DOHH2 (cell line): Measurements from ENCODE around the gene CPD.

Experiments
- CTCF ChIP-seq: fragments of 200-600 bp; sonication (generic); IDR thresholded peaks from one replicate; pipeline ENCODE4 v1.5.1; 2014; ENCODE audit warnings: antibody characterized with exemption, mild to moderate bottlenecking, low read depth, low read length; ENCODE audit not compliant: poor library complexity, severe bottlenecking
- EZH2phosphoT487 ChIP-seq: fragments of 200-600 bp; sonication (generic); IDR thresholded peaks from 2 replicates; pipeline ENCODE4 v1.6.1; 2017; ENCODE audit warnings: borderline replicate concordance, mild to moderate bottlenecking, antibody characterized with exemption, low read length, moderate library complexity, mixed read lengths

DNA sequence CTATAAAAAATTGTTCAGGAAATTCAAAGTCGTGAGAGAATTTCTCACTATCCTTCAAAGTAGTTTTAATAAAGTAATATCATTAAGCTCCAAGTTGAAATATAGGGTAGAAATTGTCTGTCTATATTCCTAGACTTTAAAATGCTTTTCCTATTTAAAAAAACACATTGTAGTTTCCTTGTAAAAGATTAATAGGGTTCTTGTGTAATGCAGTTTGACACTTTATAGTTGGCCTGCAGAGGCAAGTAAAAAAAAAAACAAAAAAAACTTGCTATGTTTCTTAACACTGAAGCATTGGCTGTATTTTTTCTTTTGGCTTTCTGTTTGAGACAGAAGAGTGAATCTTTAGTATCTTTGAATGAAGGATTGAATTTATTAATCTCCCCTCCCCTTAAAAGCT lies 17.4 kb downstream of the CPD start:
- no peak for TF ChIP-seq CTCF
- no peak for TF ChIP-seq EZH2phosphoT487
